ENCODE measurements around the gene PADI1. TPM values are rescaled to one million over a fixed set of nuclear protein-coding genes. Genes with fewer than 3 reads are reported as not detected.

PADI1 gene
- total RNA-seq, 6 experiments from 2014 or later, result 0.44 to 1.4 (median 0.92) TPM; not detected in 2

GRCh38 chr1:17177651-17178050 lies 27.3 kb upstream of the PADI1 start:
- H3K36me3 ChIP-seq, result no peaks in the 10 kb centered on the region
- intact Hi-C loops (cut with DNase I), result no loop called here

GRCh38 chr1:17181781-17182464 lies 23.0 kb upstream of the PADI1 start:
- 36% methylated on average over 3 of the region's 6 CpGs for WGBS (ENCODE audit: insufficient coverage, low coverage, low lambda C conversion rate, missing lambda C conversion rate)

More at GRCh38 chr1:17177651-17178050, 27.3 kb upstream of the PADI1 start:
- no peak for DNase-seq
- ATAC-seq, result no peak
- no peak for TF ChIP-seq CTCF (IDR thresholded peaks at IDR 0.05)
- TF ChIP-seq POLR2A (IDR thresholded peaks at IDR 0.05), result no peak
- no peak overlapping the region for H3K4me3 ChIP-seq
- H3K4me1 ChIP-seq, result no peaks in the 10 kb centered on the region
- H3K27me3 ChIP-seq, result no peaks in the 10 kb centered on the region
- no peaks in the 10 kb centered on the region for H3K9me3 ChIP-seq
- no peak overlapping the region for H3K27ac ChIP-seq
- WGBS (ENCODE audit: insufficient coverage, low coverage, low lambda C conversion rate, missing lambda C conversion rate), result 29% methylated on average over 1 of the region's 1 CpG

GRCh38 chr1:17183388-17184160 lies 21.4 kb upstream of the PADI1 start:
- ATAC-seq, result peak in 1 of 4 donors; percentile 10
- Histone ChIP-seq H3K4me3 (no peak overlapping the region), H3K27ac (no peak overlapping the region), H3K4me1 (no peaks in the 10 kb centered on the region), H3K36me3 (no peaks in the 10 kb centered on the region), H3K27me3 (no peaks in the 10 kb centered on the region), H3K9me3 (no peaks in the 10 kb centered on the region)
- TF ChIP-seq CTCF (IDR thresholded peaks at IDR 0.05), result no peak
- no peak for TF ChIP-seq POLR2A (IDR thresholded peaks at IDR 0.05)
- DNase-seq, result no peak
- WGBS (ENCODE audit: insufficient coverage, low coverage, low lambda C conversion rate, missing lambda C conversion rate), result no CpG with 5 or more reads among the region's 12 CpGs
- intact Hi-C loops (cut with DNase I), result no loop called here

More at GRCh38 chr1:17181781-17182464, 23.0 kb upstream of the PADI1 start:
- ATAC-seq, result peak in 1 of 4 donors; percentile 40
- H3K4me1 ChIP-seq, result no peaks in the 10 kb centered on the region
- no peak overlapping the region for H3K27ac ChIP-seq
- intact Hi-C loops (cut with DNase I), result no loop called here
- no peak for DNase-seq
- no peak overlapping the region for H3K4me3 ChIP-seq
- no peaks in the 10 kb centered on the region for H3K36me3 ChIP-seq
- no peaks in the 10 kb centered on the region for H3K9me3 ChIP-seq
- TF ChIP-seq CTCF (IDR thresholded peaks at IDR 0.05), result no peak
- TF ChIP-seq POLR2A (IDR thresholded peaks at IDR 0.05), result no peak
- no peaks in the 10 kb centered on the region for H3K27me3 ChIP-seq

- 8% methylated on average over 2 of the region's 7 CpGs for WGBS (ENCODE audit: insufficient coverage, low coverage, low lambda C conversion rate, missing lambda C conversion rate)
- Histone ChIP-seq H3K4me3 (no peak overlapping the region), H3K9me3 (no peaks in the 10 kb centered on the region), H3K4me1 (no peaks in the 10 kb centered on the region), H3K27ac (no peak overlapping the region), H3K36me3 (no peaks in the 10 kb centered on the region), H3K27me3 (no peaks in the 10 kb centered on the region)
- ATAC-seq (peak in 1 of 4 donors; percentile 17), DNase-seq (no peak)
- intact Hi-C loops (cut with DNase I), result no loop called here
- TF ChIP-seq CTCF (IDR thresholded peaks at IDR 0.05) (no peak), POLR2A (IDR thresholded peaks at IDR 0.05) (no peak)
Observed at GRCh38 chr1:17184161-17184665, 20.7 kb upstream of the PADI1 start.
